DND-41 (cell line): ENCODE data around the gene SCYL2.

Experiments
- ATAC-seq: fragments of 200-7000 bp; cut with Tn5 transposase; 3 replicates; pipeline ENCODE4 v1.9.1; 2021; ENCODE audit warnings: low read depth; ENCODE audit not compliant: insufficient read depth
- DNase-seq: peaks from one replicate; pipeline ENCODE4 v3.0.0-alpha.2; 2020
- H2AFZ ChIP-seq: 2 replicates; pipeline ENCODE4 v1.6.0; 2012; ENCODE audit warnings: low read depth, low read length
- H3K27ac ChIP-seq: 2 replicates; pipeline ENCODE4 v1.5.1; 2012; ENCODE audit warnings: low read length, inconsistent platforms
- H3K27me3 ChIP-seq: fragments of 200-600 bp; sonication (generic); 2 replicates; pipeline ENCODE4 v1.6.0; 2012; ENCODE audit warnings: low read length, mild to moderate bottlenecking, inconsistent platforms; ENCODE audit not compliant: insufficient read depth, poor library complexity
- H3K36me3 ChIP-seq: 2 replicates; pipeline ENCODE4 v1.5.1; 2012; ENCODE audit warnings: low read length, inconsistent platforms; ENCODE audit not compliant: insufficient read depth
- H3K4me1 ChIP-seq: 2 replicates; pipeline ENCODE4 v1.5.1; 2012; ENCODE audit warnings: mild to moderate bottlenecking, low read length; ENCODE audit not compliant: insufficient read depth
- H3K4me2 ChIP-seq: 2 replicates; pipeline ENCODE4 v1.6.0; 2012; ENCODE audit warnings: mild to moderate bottlenecking, moderate library complexity, low read length, inconsistent platforms; ENCODE audit not compliant: insufficient read depth
- H3K4me3 ChIP-seq, 2 experiments: fragments of 200-600 bp in 1 of 2; shearing (Covaris generic) in 1 of 2; 2 replicates each; pipeline ENCODE4 v1.5.1; 2012 to 2016; ENCODE audit warnings: inconsistent platforms in 2 of 2, low read length in 2 of 2, mild to moderate bottlenecking in 2 of 2, low read depth in 1 of 2, moderate library complexity in 1 of 2
- H3K79me2 ChIP-seq: 2 replicates; pipeline ENCODE4 v1.6.0; 2012; ENCODE audit warnings: low read length, inconsistent platforms; ENCODE audit not compliant: insufficient read depth
- H3K9ac ChIP-seq: 2 replicates; pipeline ENCODE4 v1.6.0; 2012; ENCODE audit warnings: low read depth, mild to moderate bottlenecking, inconsistent platforms, low read length, moderate library complexity
- H3K9me3 ChIP-seq: 2 replicates; pipeline ENCODE4 v1.5.1; 2012; ENCODE audit warnings: low read length, moderate library complexity, mild to moderate bottlenecking, inconsistent platforms; ENCODE audit not compliant: insufficient read depth, severe bottlenecking
- H4K20me1 ChIP-seq: 2 replicates; pipeline ENCODE4 v1.6.0; 2012; ENCODE audit warnings: low read length; ENCODE audit not compliant: insufficient read depth
- CTCF ChIP-seq: IDR thresholded peaks from 2 replicates; pipeline ENCODE4 v1.5.1; 2012; ENCODE audit warnings: borderline replicate concordance, low read length, moderate library complexity, mild to moderate bottlenecking; ENCODE audit not compliant: poor library complexity, severe bottlenecking; ENCODE audit errors: extremely low read depth
- EZH2 ChIP-seq: IDR thresholded peaks from 3 replicates; pipeline ENCODE4 v1.6.1; 2012; ENCODE audit warnings: borderline replicate concordance, low read depth, mild to moderate bottlenecking, moderate library complexity, low read length, inconsistent platforms; ENCODE audit not compliant: severe bottlenecking

SCYL2 gene

GRCh38 chr12:100234166-100234565 is 32.8 kb upstream of the SCYL2 start:
- Histone ChIP-seq H3K27ac (no peak overlapping the region), H2AFZ (no peak overlapping the region), H3K36me3 (no peaks in the 10 kb centered on the region), H3K4me3 (no peak overlapping the region), H4K20me1 (no peaks in the 10 kb centered on the region), H3K9me3 (no peaks in the 10 kb centered on the region), H3K9ac (no peak overlapping the region), H3K79me2 (no peaks in the 10 kb centered on the region), H3K4me1 (no peaks in the 10 kb centered on the region), H3K27me3 (no peaks in the 10 kb centered on the region), H3K4me2 (no peak overlapping the region)
- no peak for ATAC-seq
- TF ChIP-seq CTCF (no peak), EZH2 (no peak)
- DNase-seq, result no peak

- no peak overlapping the region for H2AFZ ChIP-seq
- H3K4me3 ChIP-seq, result no peak overlapping the region
- H3K4me2 ChIP-seq, result no peak overlapping the region
Measured at GRCh38 chr12:100234591-100235304, 32.2 kb upstream of the SCYL2 start.

GRCh38 chr12:100238801-100239200 is 28.2 kb upstream of the SCYL2 start:
- Histone ChIP-seq H3K36me3 (no peaks in the 10 kb centered on the region), H4K20me1 (no peaks in the 10 kb centered on the region), H3K79me2 (no peaks in the 10 kb centered on the region), H3K4me3 (no peak overlapping the region), H3K9ac (no peak overlapping the region), H3K4me1 (no peaks in the 10 kb centered on the region), H3K9me3 (no peaks in the 10 kb centered on the region), H2AFZ (no peak overlapping the region), H3K4me2 (no peak overlapping the region), H3K27ac (no peak overlapping the region), H3K27me3 (no peaks in the 10 kb centered on the region)
- ATAC-seq, result no peak
- TF ChIP-seq CTCF, result no peak
- DNase-seq, result no peak

More at GRCh38 chr12:100234591-100235304, 32.2 kb upstream of the SCYL2 start:
- Histone ChIP-seq H3K36me3 (no peaks in the 10 kb centered on the region), H4K20me1 (no peaks in the 10 kb centered on the region), H3K27ac (no peak overlapping the region), H3K4me1 (no peaks in the 10 kb centered on the region), H3K79me2 (no peaks in the 10 kb centered on the region), H3K9ac (no peak overlapping the region), H3K27me3 (no peaks in the 10 kb centered on the region), H3K9me3 (no peaks in the 10 kb centered on the region)
- peak; percentile 62; the same call in 2 of the 3 replicates for ATAC-seq
- no peak for DNase-seq
- TF ChIP-seq CTCF, result peak; percentile 80
- TF ChIP-seq EZH2, result no peak
